Neuronal stem cell (in vitro differentiated cells): Measurements from ENCODE around the gene C1orf74. TPM values are rescaled to one million over a fixed set of nuclear protein-coding genes. Genes with fewer than 3 reads are reported as not detected.
A peak's percentile ranks its signal among the peaks of the same experiment; 100 is the strongest.

ENCODE experiments used
- DNase-seq: peaks from one replicate; pipeline ENCODE4 v3.0.0-alpha.2; 2013; ENCODE audit warnings: low spot score
- H2AFZ ChIP-seq: one replicate; pipeline ENCODE4 v1.6.1; 2013; ENCODE audit warnings: mild to moderate bottlenecking, low read length, inconsistent platforms
- H2AK5ac ChIP-seq: 2 replicates; pipeline ENCODE4 v1.6.1; 2013; ENCODE audit warnings: low read depth, mild to moderate bottlenecking, inconsistent platforms, low read length, moderate library complexity, mixed read lengths
- H2BK120ac ChIP-seq: 2 replicates; pipeline ENCODE4 v1.6.1; 2013; ENCODE audit warnings: low read depth, mild to moderate bottlenecking, inconsistent platforms, low read length, moderate library complexity, mixed read lengths
- H2BK12ac ChIP-seq: one replicate; pipeline ENCODE4 v1.6.1; 2013; ENCODE audit warnings: low read length, inconsistent platforms
- H2BK15ac ChIP-seq: 2 replicates; pipeline ENCODE4 v1.6.1; 2013; ENCODE audit warnings: mild to moderate bottlenecking, low read length, inconsistent platforms, mixed read lengths
- H2BK5ac ChIP-seq: one replicate; pipeline ENCODE4 v1.6.1; 2013; ENCODE audit warnings: inconsistent platforms, mild to moderate bottlenecking, low read length, moderate library complexity
- H3K14ac ChIP-seq: one replicate; pipeline ENCODE4 v1.6.1; 2013; ENCODE audit warnings: low read length, inconsistent platforms
- H3K18ac ChIP-seq: 2 replicates; pipeline ENCODE4 v1.6.1; 2013; ENCODE audit warnings: low read length, inconsistent platforms
- H3K23ac ChIP-seq: 2 replicates; pipeline ENCODE4 v1.6.1; 2013; ENCODE audit warnings: low read depth, mild to moderate bottlenecking, mixed read lengths, low read length, inconsistent platforms; ENCODE audit not compliant: poor library complexity
- H3K27ac ChIP-seq: replicated peaks from 3 replicates; pipeline ENCODE4 v1.5.1; 2013; ENCODE audit warnings: low read length, inconsistent platforms
- H3K27me3 ChIP-seq, 3 experiments: 2 replicates each; pipeline ENCODE4 v1.6.1; 2013; ENCODE audit warnings: low read length in 3 of 3, mild to moderate bottlenecking in 2 of 3, inconsistent platforms in 1 of 3, low read depth in 1 of 3, mixed read lengths in 1 of 3, moderate library complexity in 1 of 3; ENCODE audit not compliant: control insufficient read depth in 3 of 3, insufficient read depth in 3 of 3
- H3K36me3 ChIP-seq, 2 donors: replicated peaks in 1 of 2; 2 replicates each; pipeline ENCODE4 v1.6.1; 2013; ENCODE audit warnings: low read length in 2 of 2; ENCODE audit not compliant: control insufficient read depth in 2 of 2, insufficient read depth in 2 of 2
- H3K4ac ChIP-seq: 2 replicates; pipeline ENCODE4 v1.6.1; 2013; ENCODE audit warnings: inconsistent platforms, mild to moderate bottlenecking, low read length, moderate library complexity
- H3K4me1 ChIP-seq, 2 donors: 1 replicate in 1 of 2; 2 replicates in 1 of 2; pipeline ENCODE4 v1.6.1; 2013; ENCODE audit warnings: low read length in 2 of 2, low read depth in 1 of 2; ENCODE audit not compliant: control insufficient read depth in 2 of 2, insufficient read depth in 1 of 2
- H3K4me2 ChIP-seq: one replicate; pipeline ENCODE4 v1.6.1; 2013; ENCODE audit warnings: mild to moderate bottlenecking, low read length, inconsistent platforms; ENCODE audit not compliant: insufficient read depth, poor library complexity, severe bottlenecking
- H3K4me3 ChIP-seq, 2 donors: 2 replicates each; pipeline ENCODE4 v1.5.1; 2013; ENCODE audit warnings: low read length in 2 of 2, mild to moderate bottlenecking in 2 of 2, inconsistent platforms in 1 of 2, moderate library complexity in 1 of 2
- H3K79me1 ChIP-seq: one replicate; pipeline ENCODE4 v1.6.1; 2013; ENCODE audit warnings: low read depth, mild to moderate bottlenecking, inconsistent platforms, low read length, moderate library complexity
- H3K9ac ChIP-seq: one replicate; pipeline ENCODE4 v1.6.1; 2013; ENCODE audit warnings: mild to moderate bottlenecking, low read depth, low read length, inconsistent platforms; ENCODE audit not compliant: poor library complexity
- H3K9me3 ChIP-seq, 2 donors: replicated peaks in 1 of 2; 2 replicates each; pipeline versions ENCODE3 to v1.6.1; 2013; ENCODE audit warnings: low read length in 2 of 2, mild to moderate bottlenecking in 2 of 2, inconsistent platforms in 1 of 2, low read depth in 1 of 2, mixed read lengths in 1 of 2, moderate library complexity in 1 of 2; ENCODE audit not compliant: control insufficient read depth in 2 of 2, insufficient read depth in 1 of 2
- H4K8ac ChIP-seq: one replicate; pipeline ENCODE4 v1.6.1; 2013; ENCODE audit warnings: low read depth, mild to moderate bottlenecking, inconsistent platforms, low read length, moderate library complexity
- H4K91ac ChIP-seq: one replicate; pipeline ENCODE4 v1.6.1; 2013; ENCODE audit warnings: low read length, low read depth, mild to moderate bottlenecking, inconsistent platforms; ENCODE audit not compliant: poor library complexity
- WGBS, 2 donors: extraction: QIAGEN DNeasy Blood & Tissue Kit; methylation state at CpG; one replicate each; pipeline ENCODE4 v1.1.7; 2013; ENCODE audit warnings: missing lambda C conversion rate in 2 of 2, mixed read lengths in 1 of 2; ENCODE audit not compliant: insufficient read length in 2 of 2, insufficient replicate concordance in 1 of 2; ENCODE audit errors: extremely low coverage in 2 of 2; 5-methylcytosine and 5-hydroxymethylcytosine counted together
- polyA plus RNA-seq, 2 experiments: library from polyadenylated mRNA; stranded (reverse); fragments of 200-250 nt; gene quantifications; one replicate each; pipeline ENCODE4 v1.2.3, GENCODE V29; 2013

C1orf74 gene
- 2.3 TPM for polyA plus RNA-seq (2013, experiment 1 of 2)
- polyA plus RNA-seq (2013, experiment 2 of 2) = 2.4 TPM

GRCh38 chr1:209784265-209785169, at the start of gene C1orf74:
Gene C1orf74 (minus strand): TSS chr1:209784559. CDS start chr1:209783634, 925 bp downstream.
- Histone ChIP-seq H3K23ac (peak within 1 kb of the TSS; percentile 97), H2BK120ac (no peak within 1 kb of the TSS), H2AK5ac (peak within 1 kb of the TSS; percentile 9), H3K4ac (no peak within 1 kb of the TSS), H3K27ac (peak within 1 kb of the TSS; percentile 73), H2BK15ac (no peak within 1 kb of the TSS), H3K27me3 (peaks cover 0 to 33% (median 18%) of the 10 kb centered on the region in 3 experiments), H2BK12ac (no peak within 1 kb of the TSS), H3K14ac (no peak within 1 kb of the TSS), H3K9me3 (peaks cover 0 to 7% of the 10 kb centered on the region in 2 donors), H3K4me2 (peak within 1 kb of the TSS; percentile 65), H3K79me1 (peaks cover 5% of the 10 kb centered on the region), H2AFZ (peak within 1 kb of the TSS; percentile 88), H3K4me3 (peak within 1 kb of the TSS; percentile 69 to 89), H3K36me3 (peaks cover 3 to 7% of the 10 kb centered on the region in 2 donors), H3K9ac (peak within 1 kb of the TSS; percentile 44), H4K91ac (peak within 1 kb of the TSS; percentile 39), H2BK5ac (no peak within 1 kb of the TSS), H4K8ac (no peak within 1 kb of the TSS), H3K4me1 (peaks cover 4 to 6% of the 10 kb centered on the region in 2 donors), H3K18ac (peak within 1 kb of the TSS; percentile 65)
- WGBS, 2 donors = no CpG with 5 or more reads among the region's 48 CpGs
- peak; percentile 97 for DNase-seq

DNA sequence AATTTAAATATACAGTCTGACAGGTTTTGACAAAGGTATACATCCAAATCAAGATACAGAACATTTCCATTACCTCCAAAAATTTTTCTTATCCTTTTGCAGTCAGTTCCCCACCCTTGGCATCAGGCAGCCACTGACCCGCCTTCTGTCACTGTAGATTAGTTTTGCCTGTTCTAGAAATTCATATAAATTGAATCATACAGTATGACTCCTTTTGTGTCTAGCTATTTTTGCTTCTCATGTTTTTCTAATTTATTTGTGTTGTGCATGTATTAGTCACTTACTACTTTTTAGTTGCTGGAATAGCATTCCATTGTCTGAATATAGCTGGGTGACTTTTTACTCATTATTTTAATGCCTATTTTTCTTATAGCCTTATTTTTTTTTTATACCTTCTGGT, 47.3 kb upstream of the C1orf74 start:
- no peak overlapping the region for H2BK120ac ChIP-seq
- no peak overlapping the region for H3K4ac ChIP-seq
- H3K23ac ChIP-seq = no peak overlapping the region
- H2BK5ac ChIP-seq = no peak overlapping the region
- H3K18ac ChIP-seq = no peak overlapping the region
- no peak overlapping the region for H2AK5ac ChIP-seq
- no peaks in the 10 kb centered on the region for H3K4me1 ChIP-seq
- no peak overlapping the region for H3K27ac ChIP-seq
- no peak for DNase-seq
- H3K4me3 ChIP-seq = no peak overlapping the region
- peaks cover 16 to 70% of the 10 kb centered on the region in 2 donors for H3K36me3 ChIP-seq
- no peak overlapping the region for H3K14ac ChIP-seq
- H2BK12ac ChIP-seq = no peak overlapping the region
- H3K27me3 ChIP-seq = no peaks in the 10 kb centered on the region
- H4K91ac ChIP-seq = no peak overlapping the region
- H4K8ac ChIP-seq = no peak overlapping the region
- no peak overlapping the region for H3K4me2 ChIP-seq
- no peak overlapping the region for H2AFZ ChIP-seq
- no peak overlapping the region for H2BK15ac ChIP-seq
- H3K9me3 ChIP-seq = no peaks in the 10 kb centered on the region
- WGBS, 2 donors = no CpG with 5 or more reads among the region's 1 CpG
- H3K9ac ChIP-seq = no peak overlapping the region
- H3K79me1 ChIP-seq = no peaks in the 10 kb centered on the region

DNA sequence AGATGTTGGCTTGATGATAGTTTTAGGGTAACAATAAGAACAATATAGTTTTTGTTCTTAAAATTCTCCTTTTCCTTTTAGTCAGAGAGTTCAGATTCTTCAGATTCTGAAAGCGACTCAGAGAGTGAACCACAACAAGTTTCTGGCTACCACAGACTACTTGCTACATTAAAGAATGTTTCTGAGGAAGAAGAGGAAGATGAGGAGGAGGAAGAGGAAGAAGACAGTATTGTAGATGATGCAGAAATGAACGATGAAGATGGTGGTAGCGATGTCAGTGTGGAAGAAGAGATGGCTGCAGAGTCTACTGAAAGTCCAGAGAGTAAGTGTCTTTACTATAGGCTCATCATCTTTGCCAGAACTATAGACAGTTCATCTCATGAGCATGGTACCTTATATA, 46.4 kb upstream of the C1orf74 start:
- H2BK120ac ChIP-seq = no peak overlapping the region
- no peaks in the 10 kb centered on the region for H3K9me3 ChIP-seq
- peaks cover 15 to 61% of the 10 kb centered on the region in 2 donors for H3K36me3 ChIP-seq
- no peaks in the 10 kb centered on the region for H3K79me1 ChIP-seq
- no peak overlapping the region for H3K18ac ChIP-seq
- no peak overlapping the region for H3K27ac ChIP-seq
- DNase-seq = no peak
- H4K8ac ChIP-seq = no peak overlapping the region
- H3K4me1 ChIP-seq = no peaks in the 10 kb centered on the region
- no peak overlapping the region for H4K91ac ChIP-seq
- H2BK15ac ChIP-seq = no peak overlapping the region
- no CpG with 5 or more reads among the region's 3 CpGs for WGBS, 2 donors
- no peak overlapping the region for H3K23ac ChIP-seq
- no peak overlapping the region for H3K4ac ChIP-seq
- no peak overlapping the region for H2AK5ac ChIP-seq
- H2BK5ac ChIP-seq = no peak overlapping the region
- no peak overlapping the region for H3K9ac ChIP-seq
- no peak overlapping the region for H3K4me3 ChIP-seq
- no peak overlapping the region for H3K14ac ChIP-seq
- no peak overlapping the region for H2BK12ac ChIP-seq
- no peak overlapping the region for H3K4me2 ChIP-seq
- H2AFZ ChIP-seq = no peak overlapping the region
- no peaks in the 10 kb centered on the region for H3K27me3 ChIP-seq

- H3K9ac ChIP-seq = no peak overlapping the region
- H3K27ac ChIP-seq = no peak overlapping the region
- H2BK5ac ChIP-seq = no peak overlapping the region
- H4K91ac ChIP-seq = no peak overlapping the region
- H3K9me3 ChIP-seq = no peaks in the 10 kb centered on the region
- no peak overlapping the region for H3K18ac ChIP-seq
- no peak overlapping the region for H2BK15ac ChIP-seq
- H3K14ac ChIP-seq = no peak overlapping the region
- H3K4me3 ChIP-seq = no peak overlapping the region
- H2AFZ ChIP-seq = no peak overlapping the region
- no peak overlapping the region for H2AK5ac ChIP-seq
- no peaks in the 10 kb centered on the region for H3K4me1 ChIP-seq
- no peaks in the 10 kb centered on the region for H3K27me3 ChIP-seq
- H4K8ac ChIP-seq = no peak overlapping the region
- no peak overlapping the region for H2BK12ac ChIP-seq
- DNase-seq = no peak
- no peaks in the 10 kb centered on the region for H3K79me1 ChIP-seq
- no peak overlapping the region for H3K23ac ChIP-seq
- no CpG with 5 or more reads among the region's 2 CpGs for WGBS, 2 donors
- no peak overlapping the region for H2BK120ac ChIP-seq
- peaks cover 10 to 51% of the 10 kb centered on the region in 2 donors for H3K36me3 ChIP-seq
- H3K4me2 ChIP-seq = no peak overlapping the region
- no peak overlapping the region for H3K4ac ChIP-seq
Observed at GRCh38 chr1:209829716-209830115, 45.4 kb upstream of the C1orf74 start.
